GM21515 (cell line): ENCODE measurements around the gene DYNLRB2.

Source experiments
- ATAC-seq: cut with Tn5 transposase; IDR thresholded peaks from one replicate; pipeline ENCODE4 v1.9.1; 2021; ENCODE audit not compliant: unreplicated experiment

The DYNLRB2 gene

DNA sequence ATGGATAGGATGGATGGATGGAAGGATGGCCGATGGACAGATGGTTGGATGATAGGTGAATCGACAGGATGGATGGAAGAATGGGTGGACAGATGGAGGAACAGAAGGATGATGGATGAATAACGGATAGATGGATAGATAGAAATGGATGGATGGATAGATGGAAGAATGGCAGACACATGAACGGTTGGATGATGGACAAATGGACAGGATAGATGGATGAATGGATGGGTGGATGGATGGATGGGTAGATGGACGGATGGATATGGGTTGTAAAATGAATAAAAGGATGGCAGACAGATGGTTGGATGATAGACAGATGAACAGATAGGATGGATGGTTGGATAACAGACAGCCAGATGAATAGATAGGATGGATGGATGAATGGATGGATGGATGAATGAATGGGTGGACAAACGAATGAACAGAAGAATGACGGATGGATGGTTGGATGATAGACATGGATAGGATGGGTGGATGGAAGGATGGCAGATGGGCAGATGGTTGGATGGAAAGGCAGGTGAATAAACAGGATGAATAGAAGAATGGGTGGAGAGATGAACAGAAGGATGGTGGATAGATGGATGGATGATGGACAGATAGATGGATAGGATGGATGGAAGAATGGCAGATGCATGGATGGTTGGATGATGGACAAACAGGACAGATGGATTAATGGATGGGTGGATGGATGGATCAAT, 55.9 kb downstream of the DYNLRB2 start:
- no peak for ATAC-seq

DNA sequence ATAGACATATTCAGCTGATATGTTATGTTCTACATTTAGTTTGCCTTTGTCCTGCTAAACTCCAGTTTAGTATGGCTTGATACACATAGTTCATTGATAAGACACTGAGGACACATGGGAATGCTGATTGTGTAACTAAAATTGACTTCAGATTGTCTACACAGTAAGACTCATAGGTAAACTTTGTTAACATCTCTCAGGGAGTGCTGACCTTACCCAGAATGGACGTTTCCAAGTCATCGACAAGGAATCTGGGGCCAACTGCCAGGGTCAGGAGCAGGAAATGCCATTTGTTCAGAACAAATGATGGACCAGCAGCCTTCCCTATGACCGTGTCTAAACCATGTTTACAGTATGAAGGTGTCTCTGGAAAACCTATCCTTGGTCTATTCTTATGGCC, 58.7 kb downstream of the DYNLRB2 start:
- ATAC-seq = no peak
